HEK293T (cell line): ENCODE results near the gene RHBDD1.

Source experiments
- FOXA1 ChIP-seq: fragments of 450-650 bp; IDR thresholded peaks from 2 replicates; pipeline ENCODE4 v1.6.1; 2016; ENCODE audit warnings: mild to moderate bottlenecking
- SP1 ChIP-seq: fragments of 450-650 bp; IDR thresholded peaks from 2 replicates; pipeline ENCODE4 v1.6.1; 2017
- TARDBP ChIP-seq: fragments of 450-650 bp; IDR thresholded peaks from 2 replicates; pipeline ENCODE4 v1.6.1; 2016

- no peak for TF ChIP-seq TARDBP
- TF ChIP-seq FOXA1 = no peak
- TF ChIP-seq SP1 = no peak
These were observed 19.9 kb downstream of the RHBDD1 start for GRCh38 chr2:226855787-226856186.
